Loucy (cell line): ENCODE data around the gene HMX1.

Experiments used
- H2AFZ ChIP-seq: fragments of 200-600 bp; sonication (generic); 2 replicates; pipeline ENCODE4 v1.6.0; 2016; ENCODE audit warnings: antibody characterized with exemption, mild to moderate bottlenecking, low read length, moderate library complexity
- H3F3A ChIP-seq: fragments of 200-600 bp; 2 replicates; pipeline ENCODE4 v1.6.0; 2016; ENCODE audit warnings: antibody characterized with exemption, low read depth, mild to moderate bottlenecking
- H3K27me3 ChIP-seq: fragments of 200-600 bp; sonication (generic); 2 replicates; pipeline ENCODE4 v1.6.1; 2014; ENCODE audit warnings: low read length, mild to moderate bottlenecking; ENCODE audit not compliant: insufficient read depth, poor library complexity, severe bottlenecking
- H3K36me3 ChIP-seq: fragments of 200-600 bp; sonication (generic); 2 replicates; pipeline ENCODE4 v1.6.1; 2016; ENCODE audit warnings: low read length; ENCODE audit not compliant: insufficient read depth
- H3K4me1 ChIP-seq: fragments of 200-600 bp; sonication (generic); 2 replicates; pipeline ENCODE4 v1.5.1; 2014; ENCODE audit warnings: low read length, mild to moderate bottlenecking; ENCODE audit not compliant: insufficient read depth, poor library complexity, severe bottlenecking
- H3K4me2 ChIP-seq: fragments of 200-600 bp; sonication (generic); 2 replicates; pipeline ENCODE4 v1.6.0; 2014; ENCODE audit warnings: antibody characterized with exemption, low read length, low read depth, mild to moderate bottlenecking; ENCODE audit not compliant: poor library complexity, severe bottlenecking
- H3K4me3 ChIP-seq: fragments of 200-600 bp; sonication (generic); 2 replicates; pipeline ENCODE4 v1.5.1; 2014; ENCODE audit warnings: low read length, mild to moderate bottlenecking, mixed read lengths; ENCODE audit not compliant: poor library complexity, severe bottlenecking
- H3K79me2 ChIP-seq: fragments of 200-600 bp; sonication (generic); 2 replicates; pipeline ENCODE4 v1.6.1; 2014; ENCODE audit warnings: low read length; ENCODE audit not compliant: insufficient read depth
- H3K9ac ChIP-seq: fragments of 200-600 bp; sonication (generic); 2 replicates; pipeline ENCODE4 v1.6.0; 2014; ENCODE audit warnings: mild to moderate bottlenecking, low read depth, low read length, moderate library complexity; ENCODE audit not compliant: poor library complexity, severe bottlenecking
- H3K9me2 ChIP-seq: fragments of 200-600 bp; sonication (generic); replicated peaks from 2 replicates; pipeline ENCODE4 v1.6.1; 2016; ENCODE audit warnings: low read depth, low read length, mixed read lengths
- H3K9me3 ChIP-seq: fragments of 200-600 bp; sonication (generic); 2 replicates; pipeline ENCODE4 v1.6.1; 2014; ENCODE audit warnings: mild to moderate bottlenecking, antibody characterized with exemption, low read length, low read depth; ENCODE audit not compliant: insufficient read depth
- H4K20me1 ChIP-seq: fragments of 200-600 bp; sonication (generic); 2 replicates; pipeline ENCODE4 v1.6.0; 2014; ENCODE audit warnings: antibody characterized with exemption, low read length, mild to moderate bottlenecking; ENCODE audit not compliant: insufficient read depth, poor library complexity, severe bottlenecking
- EZH2phosphoT487 ChIP-seq: fragments of 200-600 bp; IDR thresholded peaks from 2 replicates; pipeline ENCODE4 v1.6.1; 2018; ENCODE audit warnings: antibody characterized with exemption, mild to moderate bottlenecking, moderate library complexity, borderline replicate concordance
- TF ChIP-seq, protein P1 (sequence below): fragments of 200-600 bp; sonication (generic); conservative IDR thresholded peaks from 2 replicates; pipeline ENCODE4 v1.5.1; 2014; ENCODE audit warnings: mild to moderate bottlenecking, antibody characterized with exemption, low read length

The HMX1 gene

DNA sequence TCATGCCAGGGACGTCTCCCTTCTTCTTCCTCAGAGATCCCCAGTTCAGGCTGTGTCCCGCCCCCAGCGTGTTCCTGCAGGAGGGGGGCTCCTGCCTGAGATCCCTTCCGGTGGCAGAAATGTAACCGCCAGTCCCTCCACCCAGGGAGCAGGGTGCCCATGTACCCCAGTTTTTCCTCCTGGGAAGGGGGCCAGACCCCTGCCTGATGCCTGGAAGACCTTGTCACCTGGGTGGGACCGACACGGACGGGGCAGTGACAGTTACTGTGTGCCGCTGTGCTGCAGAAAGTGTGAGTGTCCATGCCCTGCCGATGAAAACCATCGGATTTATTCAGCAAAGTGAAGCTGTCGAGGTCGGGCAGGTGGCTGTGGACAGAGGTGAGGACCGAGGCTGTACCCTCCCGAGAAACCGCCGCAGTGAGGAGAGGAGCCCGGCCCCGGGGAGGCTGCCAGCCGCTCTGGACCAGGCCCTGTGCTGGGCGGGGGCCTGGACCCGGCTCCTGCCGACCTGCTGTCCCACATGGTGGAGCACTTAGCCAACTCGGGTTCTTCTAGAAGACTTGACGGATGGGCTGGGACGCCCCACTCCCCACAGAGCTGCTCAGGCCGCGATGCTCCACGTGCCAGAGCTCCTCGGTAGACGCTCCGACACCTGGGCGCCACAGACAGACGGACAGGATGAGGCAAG lies 36.7 kb upstream of the HMX1 start:
- H3F3A ChIP-seq = no peaks in the 10 kb centered on the region
- peaks cover 14% of the 10 kb centered on the region; the same call in 1 of the 2 replicates for H3K9me3 ChIP-seq
- H4K20me1 ChIP-seq = no peaks in the 10 kb centered on the region
- no peak overlapping the region for H3K4me2 ChIP-seq
- TF ChIP-seq EZH2phosphoT487 = no peak
- TF ChIP-seq, protein P1, sequence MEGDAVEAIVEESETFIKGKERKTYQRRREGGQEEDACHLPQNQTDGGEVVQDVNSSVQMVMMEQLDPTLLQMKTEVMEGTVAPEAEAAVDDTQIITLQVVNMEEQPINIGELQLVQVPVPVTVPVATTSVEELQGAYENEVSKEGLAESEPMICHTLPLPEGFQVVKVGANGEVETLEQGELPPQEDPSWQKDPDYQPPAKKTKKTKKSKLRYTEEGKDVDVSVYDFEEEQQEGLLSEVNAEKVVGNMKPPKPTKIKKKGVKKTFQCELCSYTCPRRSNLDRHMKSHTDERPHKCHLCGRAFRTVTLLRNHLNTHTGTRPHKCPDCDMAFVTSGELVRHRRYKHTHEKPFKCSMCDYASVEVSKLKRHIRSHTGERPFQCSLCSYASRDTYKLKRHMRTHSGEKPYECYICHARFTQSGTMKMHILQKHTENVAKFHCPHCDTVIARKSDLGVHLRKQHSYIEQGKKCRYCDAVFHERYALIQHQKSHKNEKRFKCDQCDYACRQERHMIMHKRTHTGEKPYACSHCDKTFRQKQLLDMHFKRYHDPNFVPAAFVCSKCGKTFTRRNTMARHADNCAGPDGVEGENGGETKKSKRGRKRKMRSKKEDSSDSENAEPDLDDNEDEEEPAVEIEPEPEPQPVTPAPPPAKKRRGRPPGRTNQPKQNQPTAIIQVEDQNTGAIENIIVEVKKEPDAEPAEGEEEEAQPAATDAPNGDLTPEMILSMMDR = no peak
- no peak overlapping the region for H3K9ac ChIP-seq
- H3K36me3 ChIP-seq = no peaks in the 10 kb centered on the region
- no peaks in the 10 kb centered on the region for H3K9me2 ChIP-seq
- H3K27me3 ChIP-seq = no peaks in the 10 kb centered on the region
- H3K4me3 ChIP-seq = no peak overlapping the region
- H2AFZ ChIP-seq = no peak overlapping the region
- no peaks in the 10 kb centered on the region for H3K4me1 ChIP-seq
- no peaks in the 10 kb centered on the region for H3K79me2 ChIP-seq

DNA sequence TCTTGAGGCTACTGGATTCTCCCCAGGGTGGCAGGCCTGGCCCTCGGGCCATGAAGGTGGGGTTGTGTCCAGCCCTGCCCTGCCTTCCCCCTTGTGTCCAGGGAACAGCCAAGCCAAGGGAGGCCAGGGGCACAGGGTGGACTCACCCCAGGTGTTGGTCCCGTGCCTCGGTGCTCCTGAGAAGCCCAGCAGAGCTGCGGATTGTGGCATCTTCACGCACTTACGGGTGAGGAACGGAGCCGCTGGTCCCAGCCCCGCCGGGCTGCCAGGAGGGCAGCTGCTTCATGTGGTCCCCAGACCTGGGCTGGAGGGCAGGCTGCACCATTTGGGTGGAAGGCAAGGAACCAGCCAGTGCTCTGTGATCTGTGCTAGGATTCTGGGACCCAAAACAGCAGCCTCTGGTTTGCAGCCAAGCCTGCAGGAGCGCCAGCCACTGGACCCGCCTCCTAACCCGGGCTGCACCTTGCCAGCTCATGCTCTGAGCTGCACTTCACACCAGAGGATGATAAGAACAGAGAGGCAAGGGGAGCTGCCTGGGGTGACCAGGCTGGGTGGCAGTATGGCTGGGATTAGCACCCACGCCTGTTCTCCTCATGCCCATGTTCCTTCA lies 36.1 kb upstream of the HMX1 start:
- no peaks in the 10 kb centered on the region for H3K9me2 ChIP-seq
- no peak for TF ChIP-seq EZH2phosphoT487
- TF ChIP-seq, protein P1 = no peak
- H3K79me2 ChIP-seq = no peaks in the 10 kb centered on the region
- H3K9ac ChIP-seq = no peak overlapping the region
- H3K4me2 ChIP-seq = no peak overlapping the region
- H3K4me3 ChIP-seq = no peak overlapping the region
- no peaks in the 10 kb centered on the region for H3K27me3 ChIP-seq
- no peaks in the 10 kb centered on the region for H3F3A ChIP-seq
- H3K9me3 ChIP-seq = peaks cover 15% of the 10 kb centered on the region; the same call in 1 of the 2 replicates
- no peak overlapping the region for H2AFZ ChIP-seq
- H3K4me1 ChIP-seq = no peaks in the 10 kb centered on the region
- no peaks in the 10 kb centered on the region for H3K36me3 ChIP-seq
- H4K20me1 ChIP-seq = no peaks in the 10 kb centered on the region

DNA sequence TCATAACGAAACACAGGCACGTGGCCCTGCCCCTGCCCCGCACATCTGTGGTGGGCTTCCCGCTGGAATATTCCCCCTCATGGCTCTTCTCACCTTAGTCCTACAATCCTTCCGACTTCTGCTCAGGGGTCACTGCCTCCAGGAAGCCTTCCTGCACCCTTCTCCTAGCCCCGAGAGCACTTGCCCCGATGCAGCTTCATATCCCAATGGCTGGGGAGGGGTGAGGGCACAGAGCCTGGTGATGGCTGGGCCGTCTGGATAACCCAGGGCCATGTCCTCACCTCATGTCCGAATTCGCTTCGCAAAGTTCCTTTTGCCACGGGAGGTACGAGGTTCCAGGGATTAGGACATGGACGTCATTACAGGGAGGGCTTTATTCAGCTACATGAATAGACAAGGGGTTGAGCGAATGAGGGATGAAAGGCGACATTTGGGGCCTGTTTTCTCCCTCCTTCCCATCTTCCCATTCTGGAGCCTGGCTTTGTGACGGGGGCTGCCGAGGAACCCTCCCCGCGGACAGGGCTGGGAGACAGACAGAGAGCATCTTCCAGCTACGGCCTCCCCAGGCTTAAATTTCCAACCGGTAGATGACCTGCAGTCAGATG lies 35.5 kb upstream of the HMX1 start:
- Histone ChIP-seq H3K36me3 (no peaks in the 10 kb centered on the region), H4K20me1 (no peaks in the 10 kb centered on the region), H3K9ac (no peak overlapping the region), H3K9me2 (no peaks in the 10 kb centered on the region), H3K4me3 (no peak overlapping the region), H2AFZ (no peak overlapping the region), H3K79me2 (no peaks in the 10 kb centered on the region), H3F3A (no peaks in the 10 kb centered on the region), H3K4me2 (no peak overlapping the region), H3K27me3 (no peaks in the 10 kb centered on the region), H3K9me3 (peaks cover 18% of the 10 kb centered on the region; the same call in 1 of the 2 replicates), H3K4me1 (no peaks in the 10 kb centered on the region)
- TF ChIP-seq, protein P1 = no peak
- no peak for TF ChIP-seq EZH2phosphoT487
